DOHH2 (cell line): ENCODE measurements around the gene CA7.
A peak's percentile ranks its signal among the peaks of the same experiment; 100 is the strongest.

ENCODE experiments used
- H3F3A ChIP-seq: fragments of 200-600 bp; sonication (generic), shearing (Covaris generic); 2 replicates; pipeline ENCODE4 v1.6.0; 2016; ENCODE audit warnings: antibody characterized with exemption, mild to moderate bottlenecking; ENCODE audit not compliant: control insufficient read depth, insufficient read depth
- H3K27ac ChIP-seq: fragments of 200-600 bp; sonication (generic); 2 replicates; pipeline ENCODE4 v1.5.1; 2014; ENCODE audit warnings: low read depth, mild to moderate bottlenecking, low read length, moderate library complexity
- H3K27me3 ChIP-seq: fragments of 200-600 bp; sonication (generic); 2 replicates; pipeline ENCODE4 v1.6.1; 2014; ENCODE audit warnings: mild to moderate bottlenecking, low read length, mixed read lengths; ENCODE audit not compliant: control insufficient read depth
- H3K36me3 ChIP-seq: fragments of 200-600 bp; sonication (generic); 2 replicates; pipeline ENCODE4 v1.6.1; 2014; ENCODE audit warnings: mild to moderate bottlenecking, low read length, moderate library complexity, mixed read lengths; ENCODE audit not compliant: control insufficient read depth
- H3K4me1 ChIP-seq: fragments of 200-600 bp; sonication (generic); 2 replicates; pipeline ENCODE4 v1.6.1; 2014; ENCODE audit warnings: mild to moderate bottlenecking, low read length, mixed read lengths; ENCODE audit not compliant: control insufficient read depth
- H3K4me2 ChIP-seq: fragments of 200-600 bp; sonication (generic); 2 replicates; pipeline ENCODE4 v1.6.0; 2014; ENCODE audit warnings: mild to moderate bottlenecking, low read length, moderate library complexity
- H3K4me3 ChIP-seq: fragments of 200-600 bp; sonication (generic); 2 replicates; pipeline ENCODE4 v1.5.1; 2014; ENCODE audit warnings: mild to moderate bottlenecking, low read length, mixed read lengths
- H3K79me2 ChIP-seq: fragments of 200-600 bp; sonication (generic); 2 replicates; pipeline ENCODE4 v1.6.1; 2014; ENCODE audit warnings: mild to moderate bottlenecking, low read length, mixed read lengths; ENCODE audit not compliant: control insufficient read depth
- H3K9me2 ChIP-seq: fragments of 200-600 bp; sonication (generic); replicated peaks from 2 replicates; pipeline ENCODE4 v1.6.1; 2014; ENCODE audit warnings: mild to moderate bottlenecking, low read length, mixed read lengths; ENCODE audit not compliant: control insufficient read depth
- H3K9me3 ChIP-seq: fragments of 200-600 bp; sonication (generic); 2 replicates; pipeline ENCODE4 v1.6.1; 2014; ENCODE audit warnings: antibody characterized with exemption, low read length, mixed read lengths; ENCODE audit not compliant: control insufficient read depth, insufficient read depth
- H4K20me1 ChIP-seq: fragments of 200-600 bp; sonication (generic); 2 replicates; pipeline ENCODE4 v1.6.0; 2014; ENCODE audit warnings: low read depth, mild to moderate bottlenecking, antibody characterized with exemption, low read length, moderate library complexity; ENCODE audit not compliant: control insufficient read depth, insufficient read depth
- EZH2phosphoT487 ChIP-seq: fragments of 200-600 bp; sonication (generic); IDR thresholded peaks from 2 replicates; pipeline ENCODE4 v1.6.1; 2017; ENCODE audit warnings: borderline replicate concordance, mild to moderate bottlenecking, antibody characterized with exemption, low read length, moderate library complexity, mixed read lengths
- TF ChIP-seq, protein P1 (sequence below): fragments of 200-600 bp; sonication (generic); IDR thresholded peaks from one replicate; pipeline ENCODE4 v1.5.1; 2014; ENCODE audit warnings: antibody characterized with exemption, mild to moderate bottlenecking, low read depth, low read length; ENCODE audit not compliant: poor library complexity, severe bottlenecking

CA7 gene

DNA sequence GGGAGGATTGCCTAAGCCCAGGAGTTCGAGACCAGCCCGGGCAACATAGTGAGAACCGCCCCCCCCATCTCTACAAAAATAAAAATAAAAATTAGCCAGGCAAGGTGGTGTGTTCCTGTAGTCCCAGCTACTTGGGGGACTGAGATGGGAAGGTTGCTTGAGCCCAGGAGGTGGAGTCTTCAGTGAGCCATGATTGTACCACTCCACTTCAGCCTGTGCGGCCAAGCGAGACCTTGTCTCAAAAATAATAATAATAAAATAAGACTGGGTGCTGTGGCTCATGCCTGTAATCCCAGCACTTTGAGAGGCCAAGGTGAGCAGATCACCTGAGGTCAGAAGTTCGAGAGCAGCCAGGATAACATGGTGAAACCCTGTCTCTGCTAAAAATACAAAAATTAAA is 47.6 kb downstream of the CA7 start:
- H3K4me1 ChIP-seq = 0 out of 2 replicates have a peak, but pooled peaks cover 4% of the 10 kb centered on the region
- H3F3A ChIP-seq = 0 out of 2 replicates have a peak, but pooled peaks cover 2% of the 10 kb centered on the region
- H3K27me3 ChIP-seq = no peaks in the 10 kb centered on the region
- H3K4me3 ChIP-seq = no peak overlapping the region
- H3K27ac ChIP-seq = no peak overlapping the region
- H3K9me3 ChIP-seq = no peaks in the 10 kb centered on the region
- peaks cover 8% of the 10 kb centered on the region for H3K36me3 ChIP-seq
- TF ChIP-seq EZH2phosphoT487 = no peak
- TF ChIP-seq, protein P1, sequence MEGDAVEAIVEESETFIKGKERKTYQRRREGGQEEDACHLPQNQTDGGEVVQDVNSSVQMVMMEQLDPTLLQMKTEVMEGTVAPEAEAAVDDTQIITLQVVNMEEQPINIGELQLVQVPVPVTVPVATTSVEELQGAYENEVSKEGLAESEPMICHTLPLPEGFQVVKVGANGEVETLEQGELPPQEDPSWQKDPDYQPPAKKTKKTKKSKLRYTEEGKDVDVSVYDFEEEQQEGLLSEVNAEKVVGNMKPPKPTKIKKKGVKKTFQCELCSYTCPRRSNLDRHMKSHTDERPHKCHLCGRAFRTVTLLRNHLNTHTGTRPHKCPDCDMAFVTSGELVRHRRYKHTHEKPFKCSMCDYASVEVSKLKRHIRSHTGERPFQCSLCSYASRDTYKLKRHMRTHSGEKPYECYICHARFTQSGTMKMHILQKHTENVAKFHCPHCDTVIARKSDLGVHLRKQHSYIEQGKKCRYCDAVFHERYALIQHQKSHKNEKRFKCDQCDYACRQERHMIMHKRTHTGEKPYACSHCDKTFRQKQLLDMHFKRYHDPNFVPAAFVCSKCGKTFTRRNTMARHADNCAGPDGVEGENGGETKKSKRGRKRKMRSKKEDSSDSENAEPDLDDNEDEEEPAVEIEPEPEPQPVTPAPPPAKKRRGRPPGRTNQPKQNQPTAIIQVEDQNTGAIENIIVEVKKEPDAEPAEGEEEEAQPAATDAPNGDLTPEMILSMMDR = no peak
- H3K4me2 ChIP-seq = no peak overlapping the region
- H4K20me1 ChIP-seq = no peaks in the 10 kb centered on the region; the same call in 1 of the 2 replicates
- no peaks in the 10 kb centered on the region for H3K9me2 ChIP-seq
- no peaks in the 10 kb centered on the region for H3K79me2 ChIP-seq

DNA sequence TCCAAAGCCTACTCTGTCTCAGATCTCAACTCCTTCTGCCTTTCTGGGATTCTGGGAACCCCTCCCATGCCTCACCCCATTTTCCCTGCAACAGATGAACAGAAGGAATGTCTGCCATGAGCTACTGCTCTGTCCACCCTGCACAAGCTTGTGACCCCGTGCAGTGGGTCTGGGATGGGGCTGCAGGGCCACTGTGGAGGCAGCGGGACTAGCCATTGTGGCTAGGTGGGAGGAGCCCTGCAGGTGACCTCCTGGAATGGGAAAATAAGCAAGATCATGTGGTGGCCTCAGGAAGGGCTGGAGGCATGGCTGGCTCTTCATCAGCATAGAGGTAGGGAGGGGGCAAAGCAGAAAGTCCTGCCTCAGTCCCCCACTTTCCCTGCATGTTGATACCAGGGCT is 49.8 kb downstream of the CA7 start:
- Histone ChIP-seq H3K27me3 (no peaks in the 10 kb centered on the region), H3K79me2 (no peaks in the 10 kb centered on the region), H4K20me1 (no peaks in the 10 kb centered on the region; the same call in 1 of the 2 replicates), H3K27ac (no peak overlapping the region), H3F3A (0 out of 2 replicates have a peak, but pooled peaks cover 2% of the 10 kb centered on the region), H3K4me3 (no peak overlapping the region), H3K9me2 (no peaks in the 10 kb centered on the region), H3K36me3 (peaks cover 4% of the 10 kb centered on the region; the same call in 1 of the 2 replicates), H3K4me2 (no peak overlapping the region), H3K9me3 (no peaks in the 10 kb centered on the region), H3K4me1 (0 out of 2 replicates have a peak, but pooled peaks cover 4% of the 10 kb centered on the region)
- TF ChIP-seq, protein P1 = no peak
- TF ChIP-seq EZH2phosphoT487 = no peak

- no peak for TF ChIP-seq EZH2phosphoT487
- TF ChIP-seq, protein P1 = peak; percentile 76
- Histone ChIP-seq H3K9me3 (no peaks in the 10 kb centered on the region), H3K4me2 (no peak overlapping the region), H4K20me1 (no peaks in the 10 kb centered on the region), H3K4me1 (0 out of 2 replicates have a peak, but pooled peaks cover 4% of the 10 kb centered on the region), H3K27ac (no peak overlapping the region), H3K27me3 (no peaks in the 10 kb centered on the region), H3K4me3 (no peak overlapping the region), H3K36me3 (peaks cover 4% of the 10 kb centered on the region; the same call in 1 of the 2 replicates), H3K79me2 (no peaks in the 10 kb centered on the region), H3K9me2 (no peaks in the 10 kb centered on the region), H3F3A (0 out of 2 replicates have a peak, but pooled peaks cover 2% of the 10 kb centered on the region)
Measured at GRCh38 chr16:66894948-66895688, 50.9 kb downstream of the CA7 start.
